HG03025 (cell line): ENCODE results near the gene ANKRD6.
"Not testable (repeated sequence)": the region's sequence is repeated elsewhere in the genome, so short reads cannot be mapped to it uniquely, and the experiment has no call there.

Experiments
- ATAC-seq: cut with Tn5 transposase; IDR thresholded peaks from one replicate; pipeline ENCODE4 v1.9.1; 2021; ENCODE audit warnings: mild to moderate bottlenecking, moderate library complexity; ENCODE audit not compliant: unreplicated experiment, low FRiP score

ANKRD6 gene

DNA sequence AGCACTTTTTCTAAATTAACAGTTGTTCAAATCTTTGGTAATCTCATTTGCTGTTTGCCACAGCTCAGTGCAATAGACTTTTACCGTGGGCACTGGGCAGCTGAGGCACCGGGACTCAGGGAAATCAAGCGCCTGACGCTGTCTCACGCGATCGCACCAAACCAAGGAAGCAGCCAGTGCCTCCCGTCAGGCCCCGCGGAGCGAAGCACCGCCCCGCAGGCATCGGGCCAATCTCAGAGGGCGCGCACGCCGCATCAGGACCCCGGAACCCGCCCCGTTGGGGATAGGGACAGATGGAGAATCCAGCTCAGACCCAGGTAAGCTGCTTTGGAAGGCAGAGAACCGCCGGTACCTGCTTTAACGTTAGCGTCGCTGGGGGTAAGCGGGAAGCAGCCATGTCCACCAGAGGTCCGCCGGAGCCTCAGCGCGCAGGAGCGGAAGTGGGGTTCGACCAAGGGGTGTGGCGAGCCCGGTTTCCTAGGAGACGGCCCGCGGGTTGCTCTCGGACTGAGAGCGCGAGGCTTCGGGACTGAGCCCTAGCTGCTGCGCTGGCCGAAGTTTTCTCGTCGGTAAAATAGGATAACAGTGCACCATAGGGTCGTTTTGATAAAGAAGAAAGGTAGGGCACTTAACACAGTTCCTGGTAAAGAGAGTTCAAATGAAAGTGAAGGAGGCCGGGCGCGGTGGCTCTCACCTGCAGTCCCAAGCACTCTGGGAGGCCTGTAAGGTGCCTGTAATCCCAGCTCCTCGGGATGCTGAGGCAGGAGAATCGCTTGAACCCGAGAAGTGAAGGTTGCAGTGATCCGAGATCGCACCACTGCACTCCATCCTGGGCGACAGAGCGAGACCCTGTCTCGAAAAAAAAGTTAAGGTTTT, 205.6 kb downstream of the ANKRD6 start, which contains the start of gene LYRM2:
TSS of gene LYRM2 (minus strand) at position 428 of the 876 bp plus-strand sequence. CDS start at position 397, 31 bp downstream.
- peak; percentile 99 for ATAC-seq

- no peak for ATAC-seq
These were observed 207.9 kb downstream of the ANKRD6 start for GRCh38 chr6:89640804-89641203.

DNA sequence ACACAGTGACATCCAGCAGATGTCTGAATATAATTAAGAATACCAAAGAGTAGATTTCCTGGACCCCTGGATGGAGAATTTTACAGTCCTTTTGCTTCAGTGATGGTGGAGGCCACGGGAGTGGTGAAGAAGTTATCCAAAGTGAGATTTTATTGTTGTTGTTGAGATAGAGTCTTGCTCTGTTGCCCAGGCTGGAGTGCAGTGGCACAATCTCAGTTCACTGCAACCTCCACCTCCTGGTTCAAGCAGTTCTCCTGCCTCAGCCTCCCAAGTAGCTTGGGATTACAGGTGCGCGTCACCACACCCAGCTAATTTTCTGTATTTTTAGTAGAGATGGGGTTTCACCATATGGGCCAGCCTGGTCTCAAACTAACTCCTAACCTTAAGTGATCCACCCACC, 208.6 kb downstream of the ANKRD6 start:
- ATAC-seq = not testable (repeated sequence)

DNA sequence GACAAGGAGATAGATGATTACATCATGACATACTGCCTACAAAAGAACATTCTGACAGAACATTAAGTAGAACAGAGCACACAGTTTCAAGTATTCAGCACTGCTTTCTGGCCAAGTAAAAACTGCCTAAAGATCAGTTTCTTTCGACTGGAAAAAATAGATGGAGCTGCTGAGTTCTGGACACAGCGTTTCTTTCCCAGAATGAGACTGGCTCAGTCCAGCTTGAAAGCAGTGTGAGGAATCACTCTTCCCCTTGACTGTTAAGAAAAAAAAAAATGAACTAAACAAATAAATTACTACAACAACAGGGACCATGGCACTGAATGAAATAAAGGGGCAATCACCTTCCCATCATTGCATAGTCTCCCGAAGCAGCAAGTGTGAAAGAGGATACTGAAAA, 210.0 kb downstream of the ANKRD6 start:
- ATAC-seq = no peak

GRCh38 chr6:89643406-89643805, 210.5 kb downstream of the ANKRD6 start:
- ATAC-seq = no peak

DNA sequence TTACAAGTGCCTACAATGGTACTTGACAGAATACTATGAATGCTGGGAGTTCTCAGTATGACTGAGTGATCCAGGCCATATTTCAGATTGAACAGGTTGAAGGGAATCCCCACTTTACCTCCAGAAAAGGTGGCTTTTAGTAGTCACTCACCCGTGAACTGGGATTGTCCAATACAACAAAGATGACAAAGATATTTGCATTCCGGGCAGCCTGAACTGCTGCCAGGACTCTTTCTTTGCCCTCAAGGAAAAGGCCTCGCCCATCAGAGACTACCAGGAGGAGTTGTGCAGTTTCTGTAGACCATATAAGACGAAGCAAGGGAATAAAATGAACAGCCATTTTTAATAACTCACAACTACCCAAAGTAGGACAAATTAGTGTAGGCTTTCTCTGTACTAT, 211.9 kb downstream of the ANKRD6 start:
- no peak for ATAC-seq

GRCh38 chr6:89649682-89650081, 216.7 kb downstream of the ANKRD6 start:
- no peak for ATAC-seq

- no peak for ATAC-seq
These were observed 217.6 kb downstream of the ANKRD6 start for GRCh38 chr6:89650579-89650978.

DNA sequence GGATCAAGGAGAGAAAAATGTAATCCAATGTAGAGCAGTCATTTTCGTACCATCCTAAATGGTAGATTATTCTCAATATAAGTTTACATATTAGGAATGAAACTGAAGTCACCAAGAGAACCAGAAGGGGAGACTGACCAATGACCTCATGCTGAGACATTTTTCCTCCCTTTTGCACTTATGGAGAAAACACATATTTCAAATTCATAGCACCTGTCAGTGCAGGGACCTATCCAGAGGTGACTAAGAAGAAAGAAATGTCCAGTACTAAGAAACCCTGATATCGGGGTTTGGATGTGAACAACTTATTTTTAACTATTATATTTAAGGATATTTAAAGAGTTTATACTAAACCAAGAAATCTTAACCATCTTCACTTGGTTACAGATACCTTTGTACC, 222.2 kb downstream of the ANKRD6 start:
- ATAC-seq = no peak

DNA sequence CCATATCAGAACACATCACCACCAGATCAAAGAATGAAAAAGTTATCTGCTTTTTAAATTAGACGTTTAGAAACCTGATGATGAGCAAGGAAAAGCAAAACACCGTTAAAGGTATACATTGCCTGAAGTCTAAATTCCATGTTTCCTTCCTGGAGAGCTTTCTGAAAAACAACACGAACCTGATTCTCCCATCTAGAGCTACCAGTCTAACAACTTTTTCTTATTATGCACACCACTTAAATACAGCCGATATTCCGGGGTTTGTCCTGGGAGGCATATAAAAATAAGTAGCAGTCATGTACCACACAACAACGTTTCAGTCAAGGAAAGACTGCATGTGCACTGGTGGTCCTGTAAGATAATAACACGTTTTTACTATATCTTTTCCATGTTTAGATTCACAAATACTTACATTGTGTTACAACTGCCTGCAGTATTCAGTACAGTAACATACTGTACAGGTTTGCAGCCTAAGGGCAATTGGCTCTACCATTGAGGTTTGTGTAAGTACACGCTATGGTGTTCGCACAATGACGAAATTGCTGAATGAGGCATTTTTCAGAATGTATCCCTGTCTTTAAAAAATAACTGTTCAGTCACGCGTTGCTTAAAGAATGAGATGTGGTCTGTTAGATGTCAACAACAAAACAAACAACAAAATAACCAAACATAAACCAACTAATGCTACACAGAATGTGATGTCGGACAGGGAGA, 224.7 kb downstream of the ANKRD6 start:
- no peak for ATAC-seq

DNA sequence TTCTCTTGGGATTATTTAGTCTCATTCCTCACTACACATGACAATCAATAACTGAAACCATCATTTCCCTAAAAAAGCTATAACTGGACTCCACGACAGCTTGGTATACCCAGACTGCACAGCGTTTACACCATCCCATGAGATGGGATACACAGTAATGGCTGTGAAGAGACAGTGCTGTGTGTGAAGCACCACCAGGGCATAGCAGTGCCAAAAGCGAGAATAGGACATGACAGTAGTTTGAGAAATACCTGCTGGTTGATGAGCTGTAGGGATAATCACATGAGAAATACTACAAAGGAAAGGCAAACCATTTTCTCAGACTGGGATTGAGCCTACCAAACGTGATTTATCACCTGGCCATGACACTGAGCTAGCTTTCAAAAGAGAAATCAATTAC, 228.0 kb downstream of the ANKRD6 start:
- no peak for ATAC-seq

GRCh38 chr6:89661559-89661958, 228.6 kb downstream of the ANKRD6 start:
- no peak for ATAC-seq

- ATAC-seq = no peak
These were observed 229.8 kb downstream of the ANKRD6 start for GRCh38 chr6:89662659-89663223.

DNA sequence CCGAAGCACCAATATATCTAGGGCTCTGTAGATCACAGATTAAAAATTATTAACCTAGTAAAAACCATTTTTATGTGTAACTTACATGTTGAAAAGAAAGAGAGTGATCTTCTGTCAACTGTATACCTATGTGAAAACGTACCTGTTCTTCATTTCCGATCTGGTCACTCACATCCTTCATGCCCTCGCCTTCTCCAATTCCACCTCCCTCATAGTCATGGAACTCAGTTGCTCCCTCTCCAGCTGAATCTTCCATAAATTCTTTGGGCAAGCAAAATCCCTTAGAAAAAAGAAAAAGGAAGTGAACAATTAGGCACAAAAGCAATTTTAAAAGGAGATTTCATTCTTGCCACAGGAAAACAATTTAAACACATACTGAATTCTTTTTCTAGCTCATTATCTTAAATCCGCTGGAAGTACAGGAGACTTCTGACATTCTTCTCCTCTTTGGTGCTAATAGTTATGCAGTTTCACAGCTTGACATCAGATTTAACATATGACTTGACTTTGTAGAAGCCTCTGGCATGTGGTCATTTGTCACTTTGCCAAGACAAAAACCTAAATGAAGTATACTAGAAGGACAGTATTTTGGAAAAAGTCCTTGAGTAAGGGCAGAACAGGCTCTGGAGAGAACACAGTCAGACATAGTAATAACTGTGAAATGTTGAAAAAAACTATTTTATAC, 235.1 kb downstream of the ANKRD6 start:
- no peak for ATAC-seq

- no peak for ATAC-seq
These were observed 236.1 kb downstream of the ANKRD6 start for GRCh38 chr6:89669002-89669401.

GRCh38 chr6:89670935-89671565, 238.1 kb downstream of the ANKRD6 start:
- no peak for ATAC-seq

GRCh38 chr6:89675949-89676748, 243.2 kb downstream of the ANKRD6 start:
- no peak for ATAC-seq

- ATAC-seq = no peak
These were observed 245.6 kb downstream of the ANKRD6 start for GRCh38 chr6:89678531-89678930.
